Measurements from ENCODE around the gene EMC7.

- TF ChIP-seq CTCF (IDR thresholded peaks at IDR 0.05) (no peak), POLR2A (IDR thresholded peaks at IDR 0.05) (peak in 3 of 4 donors; percentile 24 to 85 (median 80))
Observed at GRCh38 chr15:34101366-34102174, at the start of gene EMC7, which contains the start of gene PGBD4.
